Suprapubic skin (tissue), 4 donors: Measurements from ENCODE around the gene GJB5. TPM values are rescaled to one million over a fixed set of nuclear protein-coding genes. Genes with fewer than 3 reads are reported as not detected.

Experiments used
- DNase-seq, 2 donors: peaks; one replicate each; pipeline ENCODE4 v3.0.0-alpha.2; 2019; ENCODE audit warnings: low spot score in 2 of 2
- H3K27ac ChIP-seq: fragments of 200-600 bp; sonication (generic); one replicate; pipeline ENCODE4 v1.5.1; 2019
- H3K27me3 ChIP-seq: fragments of 200-600 bp; sonication (generic); one replicate; pipeline ENCODE4 v1.5.1; 2019
- H3K36me3 ChIP-seq: fragments of 200-600 bp; sonication (generic); one replicate; pipeline ENCODE4 v1.5.1; 2019
- H3K4me1 ChIP-seq: fragments of 200-600 bp; sonication (generic); one replicate; pipeline ENCODE4 v1.5.1; 2019
- H3K4me3 ChIP-seq: fragments of 200-600 bp; sonication (generic); one replicate; pipeline ENCODE4 v1.5.1; 2019; ENCODE audit warnings: mild to moderate bottlenecking
- H3K9me3 ChIP-seq: fragments of 200-600 bp; sonication (generic); one replicate; pipeline ENCODE4 v1.5.1; 2019
- CTCF ChIP-seq, 2 donors: fragments of 200-600 bp in 1 of 2; fragments of 450-650 bp in 1 of 2; sonication (generic) in 1 of 2; IDR thresholded peaks; one replicate each; pipeline ENCODE4 v1.5.1; 2016 to 2019; ENCODE audit warnings: antibody characterized with exemption in 2 of 2, mild to moderate bottlenecking in 1 of 2, moderate library complexity in 1 of 2
- EP300 ChIP-seq: sonication (generic); formaldehyde crosslinking; IDR thresholded peaks from one replicate; pipeline ENCODE4 v1.6.1; 2017; ENCODE audit warnings: antibody characterized with exemption
- POLR2A ChIP-seq, 2 donors: fragments of 450-650 bp; IDR thresholded peaks; one replicate each; pipeline ENCODE4 v1.6.1; 2017; ENCODE audit warnings: antibody characterized with exemption in 2 of 2, mild to moderate bottlenecking in 2 of 2, moderate library complexity in 2 of 2
- POLR2AphosphoS5 ChIP-seq, 3 donors: sonication (generic); formaldehyde crosslinking; IDR thresholded peaks; one replicate each; pipeline ENCODE4 v1.6.1; 2017; ENCODE audit warnings: antibody characterized with exemption in 3 of 3
- WGBS: methylation state at CpG from one replicate; pipeline ENCODE4 v1.1.5; 2018; 5-methylcytosine and 5-hydroxymethylcytosine counted together
- total RNA-seq, 4 donors: library from RNA; depleted of rRNA; stranded (reverse); fragments of >200 nt; gene quantifications; one replicate each; pipeline ENCODE4 v1.1.0, GENCODE V29; 2016

Gene GJB5
- total RNA-seq, 4 donors from 2014 or later = 45.8 to 164 (median 123) TPM

GRCh38 chr1:34711485-34711884 lies 43.4 kb upstream of the GJB5 start:
- 80% methylated on average over 4 of the region's 4 CpGs for WGBS
- no peaks in the 10 kb centered on the region for H3K9me3 ChIP-seq
- no peaks in the 10 kb centered on the region for H3K36me3 ChIP-seq
- peaks cover 5% of the 10 kb centered on the region for H3K27me3 ChIP-seq
- DNase-seq = no peak
- H3K4me3 ChIP-seq = no peak overlapping the region
- TF ChIP-seq POLR2A (IDR thresholded peaks at IDR 0.05) (no peak), CTCF (IDR thresholded peaks at IDR 0.05) (no peak), POLR2AphosphoS5 (IDR thresholded peaks at IDR 0.05) (no peak), EP300 (no peak)
- H3K27ac ChIP-seq = no peak overlapping the region
- no peaks in the 10 kb centered on the region for H3K4me1 ChIP-seq

GRCh38 chr1:34712007-34712688 lies 42.7 kb upstream of the GJB5 start:
- no peak for DNase-seq
- Histone ChIP-seq H3K4me1 (no peaks in the 10 kb centered on the region), H3K9me3 (no peaks in the 10 kb centered on the region), H3K36me3 (no peaks in the 10 kb centered on the region), H3K4me3 (no peak overlapping the region), H3K27me3 (peaks cover 4% of the 10 kb centered on the region), H3K27ac (no peak overlapping the region)
- 61% methylated on average over 7 of the region's 7 CpGs for WGBS
- TF ChIP-seq POLR2A (IDR thresholded peaks at IDR 0.05) = no peak
- TF ChIP-seq POLR2AphosphoS5 (IDR thresholded peaks at IDR 0.05) = no peak
- TF ChIP-seq EP300 = no peak
- no peak for TF ChIP-seq CTCF (IDR thresholded peaks at IDR 0.05)

- 44% methylated on average over 6 of the region's 6 CpGs for WGBS
These were observed 41.4 kb upstream of the GJB5 start for GRCh38 chr1:34713443-34713842.

GRCh38 chr1:34714386-34714785 lies 40.5 kb upstream of the GJB5 start:
- DNase-seq = no peak
- Histone ChIP-seq H3K27ac (no peak overlapping the region), H3K9me3 (no peaks in the 10 kb centered on the region), H3K4me1 (no peaks in the 10 kb centered on the region), H3K4me3 (no peak overlapping the region), H3K36me3 (no peaks in the 10 kb centered on the region), H3K27me3 (peaks cover 7% of the 10 kb centered on the region)
- no peak for TF ChIP-seq POLR2AphosphoS5 (IDR thresholded peaks at IDR 0.05)
- no peak for TF ChIP-seq CTCF (IDR thresholded peaks at IDR 0.05)
- TF ChIP-seq EP300 = no peak
- no peak for TF ChIP-seq POLR2A (IDR thresholded peaks at IDR 0.05)
- 50% methylated on average over 3 of the region's 3 CpGs for WGBS

More at GRCh38 chr1:34713443-34713842, 41.4 kb upstream of the GJB5 start:
- DNase-seq = no peak
- H3K27me3 ChIP-seq = peaks cover 7% of the 10 kb centered on the region
- H3K9me3 ChIP-seq = no peaks in the 10 kb centered on the region
- H3K4me1 ChIP-seq = no peaks in the 10 kb centered on the region
- H3K4me3 ChIP-seq = no peak overlapping the region
- no peak for TF ChIP-seq EP300
- TF ChIP-seq CTCF (IDR thresholded peaks at IDR 0.05) = no peak
- TF ChIP-seq POLR2AphosphoS5 (IDR thresholded peaks at IDR 0.05) = no peak
- TF ChIP-seq POLR2A (IDR thresholded peaks at IDR 0.05) = no peak
- no peak overlapping the region for H3K27ac ChIP-seq
- no peaks in the 10 kb centered on the region for H3K36me3 ChIP-seq

GRCh38 chr1:34715139-34715538 lies 39.7 kb upstream of the GJB5 start:
- Histone ChIP-seq H3K4me1 (no peaks in the 10 kb centered on the region), H3K36me3 (no peaks in the 10 kb centered on the region), H3K27ac (no peak overlapping the region), H3K4me3 (no peak overlapping the region), H3K9me3 (no peaks in the 10 kb centered on the region), H3K27me3 (peaks cover 12% of the 10 kb centered on the region)
- no peak for DNase-seq
- TF ChIP-seq POLR2A (IDR thresholded peaks at IDR 0.05) (no peak), EP300 (no peak), POLR2AphosphoS5 (IDR thresholded peaks at IDR 0.05) (no peak), CTCF (IDR thresholded peaks at IDR 0.05) (no peak)
- 92% methylated on average over 3 of the region's 3 CpGs for WGBS
